NCI-H748 (cell line): ENCODE data around the gene SMARCA4.
"Not testable (repeated sequence)": the region's sequence is repeated elsewhere in the genome, so short reads cannot be mapped to it uniquely, and the experiment has no call there.

Source experiments
- DNase-seq: peaks from one replicate; lab custom pipeline; 2025; ENCODE audit not compliant: unreplicated experiment; lab: John Stamatoyannopoulos, UW

Gene SMARCA4

DNA sequence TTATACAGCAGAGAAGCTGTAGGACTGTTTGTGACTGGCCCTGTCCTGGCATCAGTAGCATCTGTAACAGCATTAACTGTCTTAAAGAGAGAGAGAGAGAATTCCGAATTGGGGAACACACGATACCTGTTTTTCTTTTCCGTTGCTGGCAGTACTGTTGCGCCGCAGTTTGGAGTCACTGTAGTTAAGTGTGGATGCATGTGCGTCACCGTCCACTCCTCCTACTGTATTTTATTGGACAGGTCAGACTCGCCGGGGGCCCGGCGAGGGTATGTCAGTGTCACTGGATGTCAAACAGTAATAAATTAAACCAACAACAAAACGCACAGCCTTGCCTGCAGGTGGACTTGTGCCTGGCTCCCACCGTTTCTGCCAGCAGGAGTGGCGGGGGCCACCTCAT, 101.1 kb downstream of the SMARCA4 start:
- DNase-seq = no peak

DNA sequence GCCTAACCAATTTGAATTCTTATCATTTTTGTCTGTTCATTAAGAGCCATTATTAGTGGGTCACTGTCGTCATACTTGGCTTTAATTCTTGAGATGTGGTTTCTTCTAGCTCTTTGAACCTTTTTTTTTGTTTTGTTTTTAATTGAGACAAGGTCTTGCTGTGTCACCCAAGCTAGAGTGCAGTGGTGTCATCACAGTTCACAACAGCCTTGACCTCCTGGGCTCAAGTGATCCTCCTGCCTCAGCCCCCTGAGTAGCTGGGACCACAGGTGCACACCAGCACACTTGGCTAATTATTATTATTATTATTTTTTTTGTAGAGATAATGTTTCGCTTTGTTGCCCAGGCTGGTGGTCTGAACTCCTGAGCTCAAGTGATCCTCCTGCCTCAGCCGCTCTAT, 102.6 kb downstream of the SMARCA4 start:
- no peak for DNase-seq

DNA sequence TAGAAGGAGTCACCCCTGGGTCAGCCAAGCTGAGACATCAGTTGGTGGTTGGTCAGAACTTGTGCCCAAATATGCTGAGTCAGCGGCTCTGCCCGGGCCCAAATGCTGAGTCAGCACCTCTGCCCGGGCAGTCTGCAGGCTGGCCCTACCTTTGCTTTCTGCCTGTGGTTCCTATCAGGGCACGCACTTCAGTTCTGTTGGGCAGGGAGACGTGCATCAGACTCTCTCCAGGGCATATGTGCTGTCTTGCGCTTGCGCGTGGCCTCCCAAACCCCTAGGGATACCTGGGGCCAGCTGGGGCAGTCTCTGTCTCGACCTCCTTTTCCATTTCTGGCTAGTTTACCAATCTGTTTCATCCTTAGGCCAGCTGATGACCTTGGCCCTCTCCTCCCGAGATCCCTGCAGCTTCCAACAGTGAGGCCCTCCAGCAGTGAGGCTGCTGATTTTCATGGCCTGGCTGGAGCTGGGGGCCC, 104.0 kb downstream of the SMARCA4 start:
- DNase-seq = no peak

DNA sequence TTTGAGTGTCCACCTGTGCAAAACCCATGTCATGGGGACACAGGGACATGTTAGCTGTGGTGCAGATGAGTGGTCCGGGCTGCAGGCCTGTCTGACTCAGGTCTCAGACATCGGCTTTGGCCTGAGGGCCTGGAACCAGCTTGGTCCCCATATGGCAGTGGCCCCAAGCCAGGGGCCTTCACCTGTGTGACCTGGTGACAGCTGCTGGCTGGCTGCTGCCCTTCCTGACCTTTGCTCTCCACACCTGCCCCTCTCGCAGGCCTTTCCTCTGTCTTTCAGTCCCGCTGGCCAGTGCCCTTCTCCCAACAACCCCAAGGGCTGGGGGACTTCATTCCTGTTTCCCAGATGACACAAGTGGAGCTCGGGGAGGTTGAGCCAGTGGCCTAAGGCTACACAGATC, 105.5 kb downstream of the SMARCA4 start:
- no peak for DNase-seq

DNA sequence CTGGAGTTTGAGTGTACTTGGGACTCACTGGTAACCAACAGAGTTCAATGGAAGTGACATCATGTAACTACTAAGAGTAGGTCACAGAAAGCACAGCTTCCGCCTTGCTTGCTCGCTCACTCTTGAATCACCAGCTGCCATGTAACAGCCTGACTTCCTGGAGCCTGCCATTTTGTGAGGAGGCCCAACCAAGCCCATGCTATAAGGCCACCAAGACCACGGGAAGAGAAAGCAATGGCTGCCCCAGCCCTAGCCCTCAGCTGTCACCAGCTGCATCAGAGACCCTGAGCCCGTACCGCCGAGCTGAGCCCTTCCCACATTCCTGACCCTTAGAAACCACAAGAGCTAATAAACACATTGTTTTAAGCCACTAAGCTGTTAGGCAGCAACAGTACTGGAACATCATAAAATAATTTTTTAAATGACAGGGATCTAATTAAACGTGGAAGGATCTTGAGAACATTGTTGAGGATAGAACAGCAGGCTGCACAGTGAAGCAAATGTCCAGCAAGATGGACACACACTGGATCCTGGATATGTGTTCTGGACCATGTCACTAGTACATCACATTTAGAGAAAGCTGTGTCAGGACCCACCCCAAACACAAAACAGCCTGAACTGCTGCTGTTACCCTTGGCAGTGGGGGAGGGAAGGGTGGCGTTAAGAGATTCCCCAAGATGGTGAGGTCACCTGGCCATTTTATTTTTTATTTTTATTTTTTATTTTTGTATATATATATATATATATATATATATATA, 106.7 kb downstream of the SMARCA4 start:
- DNase-seq = no peak

DNA sequence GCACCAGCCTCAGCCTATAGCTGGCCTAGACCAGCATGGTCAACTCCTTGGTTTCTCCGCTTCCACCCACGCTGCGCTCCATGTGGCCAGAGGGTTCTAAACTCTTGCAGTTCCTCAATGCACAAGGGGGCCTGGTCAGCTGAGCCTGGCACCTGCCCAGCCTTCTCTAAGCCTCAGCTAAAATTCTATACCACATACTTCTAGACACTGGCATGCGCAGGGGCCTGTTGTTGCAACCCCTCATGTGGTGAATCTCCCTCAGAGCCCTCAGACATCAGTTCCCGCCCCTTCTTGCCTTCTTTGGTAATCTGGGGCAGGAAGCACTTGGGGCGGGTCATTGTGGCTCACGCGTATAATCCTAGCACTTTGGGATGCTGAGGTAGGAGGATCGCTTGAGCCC, 108.7 kb downstream of the SMARCA4 start:
- DNase-seq = no peak

DNA sequence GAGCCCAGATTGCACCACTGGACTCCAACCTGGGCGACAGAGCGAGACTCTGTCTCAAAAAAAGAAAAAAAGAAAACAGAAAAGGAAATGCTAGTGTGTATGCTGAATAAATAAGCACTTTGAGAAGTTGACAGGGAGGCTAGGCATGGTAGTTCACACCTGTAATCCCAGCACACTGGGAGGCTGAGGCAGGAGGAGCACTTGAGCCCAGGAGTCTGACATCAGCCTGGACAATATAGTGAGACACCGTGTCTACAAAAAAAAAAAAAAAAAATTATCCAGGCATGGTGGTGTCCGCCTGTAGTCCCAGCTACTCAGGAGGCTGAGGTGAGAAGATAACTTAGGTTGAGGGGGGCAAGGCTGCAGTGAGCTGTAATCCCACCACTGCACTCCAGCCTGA, 109.3 kb downstream of the SMARCA4 start:
- no peak for DNase-seq

DNA sequence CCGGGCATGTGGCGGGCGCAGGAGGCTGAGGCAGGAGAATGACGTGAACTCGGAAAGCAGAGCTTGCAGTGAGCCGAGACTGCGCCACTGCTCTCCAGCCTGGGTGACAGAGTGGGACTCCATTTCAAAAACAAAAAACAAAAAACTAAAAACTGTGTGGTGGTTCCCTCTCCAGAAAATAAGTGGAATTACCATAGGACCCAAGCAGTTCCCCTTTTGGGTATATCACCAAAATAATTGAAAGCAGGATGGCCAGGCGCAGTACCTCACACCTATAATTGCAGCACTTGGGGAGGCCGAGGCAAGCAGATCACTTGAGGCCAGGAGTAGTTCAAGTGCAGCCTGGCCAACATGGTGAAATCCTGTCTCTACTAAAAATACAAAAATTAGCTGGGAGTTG, 112.7 kb downstream of the SMARCA4 start:
- no peak for DNase-seq

DNA sequence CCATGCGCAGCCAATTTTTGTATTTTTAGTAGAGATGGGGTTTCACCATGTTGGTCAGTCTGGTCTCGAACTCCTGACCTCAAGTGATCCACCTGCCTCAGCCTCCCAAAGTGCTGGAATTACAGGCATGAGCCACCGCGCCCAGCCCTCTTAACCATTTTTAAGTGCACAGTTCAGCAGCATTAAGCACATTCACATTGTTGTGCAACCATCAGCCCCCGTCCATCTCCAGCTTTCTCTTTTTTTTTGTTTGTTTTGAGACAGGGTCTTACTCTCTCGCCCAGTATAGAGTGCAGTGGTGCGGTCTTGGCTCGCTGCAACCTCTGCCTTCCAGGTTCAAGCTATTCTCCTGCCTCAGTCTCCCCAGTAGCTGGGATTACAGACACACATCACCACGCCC, 116.0 kb downstream of the SMARCA4 start:
- not testable (repeated sequence) for DNase-seq

DNA sequence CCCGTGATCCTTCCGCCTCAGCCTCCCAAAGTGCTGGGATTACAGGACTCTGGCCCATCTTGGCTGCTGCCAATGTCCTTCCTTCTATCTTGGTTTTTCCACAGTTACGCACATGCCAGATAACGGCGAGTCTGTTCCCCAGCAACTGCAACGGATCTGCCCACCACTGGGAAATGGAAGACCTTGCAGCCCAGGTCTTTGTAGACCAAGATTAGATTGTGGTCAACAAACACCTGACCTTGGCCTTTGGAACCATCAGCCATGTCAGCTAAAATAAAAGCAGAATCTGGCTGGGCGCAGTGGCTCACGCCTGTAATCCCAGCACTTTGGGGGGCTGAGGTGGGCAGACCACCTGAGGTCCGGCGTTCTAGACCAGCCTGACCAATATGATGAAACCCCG, 118.1 kb downstream of the SMARCA4 start:
- DNase-seq = no peak

DNA sequence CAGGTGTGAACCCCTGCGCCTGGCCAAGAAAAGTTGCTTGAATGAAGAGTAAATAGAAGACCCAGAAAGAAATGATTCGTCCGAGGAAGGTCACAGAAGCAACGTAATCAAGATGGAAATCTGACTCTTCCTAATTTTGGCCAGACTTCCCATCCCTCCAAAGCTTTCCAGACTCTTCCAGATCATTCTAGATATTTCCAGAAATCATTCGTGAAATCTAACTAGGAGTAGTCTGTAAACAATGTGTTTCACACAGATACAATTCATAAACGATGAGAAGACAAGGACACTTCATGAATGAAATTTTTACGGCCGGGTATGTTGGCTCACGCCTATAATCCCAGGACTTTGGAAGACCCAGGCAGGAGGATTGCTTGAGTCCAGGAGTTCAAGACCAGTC, 119.2 kb downstream of the SMARCA4 start:
- no peak for DNase-seq

DNA sequence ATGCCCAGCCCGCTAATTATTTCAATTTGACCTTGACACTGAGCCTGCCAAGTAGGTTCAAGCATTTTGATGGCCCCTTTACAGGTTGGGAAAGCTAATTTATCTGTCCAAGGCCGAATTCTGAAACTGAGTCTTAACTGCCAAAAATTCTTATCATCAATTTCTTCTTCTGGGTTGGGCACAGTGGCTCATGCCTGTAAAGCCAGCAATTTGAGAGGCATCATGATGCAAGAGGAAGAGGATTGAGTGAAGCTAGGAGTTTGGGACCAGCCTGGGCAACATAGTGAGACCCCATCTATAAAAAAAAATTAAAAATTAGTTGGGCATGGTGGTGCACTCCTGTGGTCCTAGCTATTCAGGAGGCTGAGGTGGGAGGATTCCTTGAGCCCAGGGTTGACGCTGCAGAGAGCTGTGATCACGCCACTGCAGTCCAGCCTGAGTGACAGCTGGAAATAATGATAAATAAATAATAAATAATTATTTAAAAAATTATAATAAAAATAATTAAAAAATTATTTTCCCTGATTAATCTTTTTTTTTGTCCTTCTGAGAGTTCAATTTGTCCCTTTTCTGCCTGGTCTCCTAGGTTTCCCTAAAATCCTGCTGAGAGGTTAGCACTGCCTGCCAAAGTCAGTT, 127.2 kb downstream of the SMARCA4 start:
- no peak for DNase-seq

DNA sequence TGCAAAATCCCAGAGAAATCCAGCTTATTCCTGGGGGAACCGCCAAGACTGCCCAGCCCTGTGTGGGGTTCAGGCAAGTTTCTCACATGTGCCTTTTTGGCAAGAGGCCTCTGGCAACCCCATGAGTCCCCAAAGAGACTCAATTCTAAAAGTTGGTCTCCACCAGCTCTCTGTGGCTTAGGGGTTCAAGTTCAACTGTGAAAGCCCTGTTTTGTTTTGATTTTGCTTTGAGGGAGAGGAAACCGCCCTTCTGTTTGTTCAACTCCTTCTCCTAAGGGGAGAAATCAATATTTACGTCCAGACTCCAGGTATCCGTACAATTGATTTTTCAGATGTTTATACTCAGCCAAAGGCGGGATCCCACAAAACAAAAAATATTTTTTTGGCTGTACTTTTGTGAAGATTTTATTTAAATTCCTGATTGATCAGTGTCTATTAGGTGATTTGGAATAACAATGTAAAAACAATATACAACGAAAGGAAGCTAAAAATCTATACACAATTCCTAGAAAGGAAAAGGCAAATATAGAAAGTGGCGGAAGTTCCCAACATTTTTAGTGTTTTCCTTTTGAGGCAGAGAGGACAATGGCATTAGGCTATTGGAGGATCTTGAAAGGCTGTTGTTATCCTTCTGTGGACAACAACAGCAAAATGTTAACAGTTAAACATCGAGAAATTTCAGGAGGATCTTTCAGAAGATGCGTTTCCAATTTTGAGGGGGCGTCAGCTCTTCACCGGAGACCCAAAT, 127.8 kb downstream of the SMARCA4 start:
- peak; percentile 53 for DNase-seq

DNA sequence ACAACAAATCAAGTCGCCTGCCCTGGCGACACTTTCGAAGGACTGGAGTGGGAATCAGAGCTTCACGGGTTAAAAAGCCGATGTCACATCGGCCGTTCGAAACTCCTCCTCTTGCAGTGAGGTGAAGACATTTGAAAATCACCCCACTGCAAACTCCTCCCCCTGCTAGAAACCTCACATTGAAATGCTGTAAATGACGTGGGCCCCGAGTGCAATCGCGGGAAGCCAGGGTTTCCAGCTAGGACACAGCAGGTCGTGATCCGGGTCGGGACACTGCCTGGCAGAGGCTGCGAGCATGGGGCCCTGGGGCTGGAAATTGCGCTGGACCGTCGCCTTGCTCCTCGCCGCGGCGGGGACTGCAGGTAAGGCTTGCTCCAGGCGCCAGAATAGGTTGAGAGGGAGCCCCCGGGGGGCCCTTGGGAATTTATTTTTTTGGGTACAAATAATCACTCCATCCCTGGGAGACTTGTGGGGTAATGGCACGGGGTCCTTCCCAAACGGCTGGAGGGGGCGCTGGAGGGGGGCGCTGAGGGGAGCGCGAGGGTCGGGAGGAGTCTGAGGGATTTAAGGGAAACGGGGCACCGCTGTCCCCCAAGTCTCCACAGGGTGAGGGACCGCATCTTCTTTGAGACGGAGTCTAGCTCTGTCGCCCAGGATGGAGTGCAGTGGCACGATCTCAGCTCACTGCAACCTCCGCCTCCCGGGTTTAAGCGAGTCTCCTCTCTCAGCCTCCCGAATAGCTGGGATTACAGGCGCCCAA, 128.6 kb downstream of the SMARCA4 start, which contains the start of gene LDLR:
Gene LDLR, plus strand, starts transcription at position 210 of the 760 bp plus-strand sequence. Its CDS starts 86 bp downstream, at position 296.
- peak; percentile 92 for DNase-seq

DNA sequence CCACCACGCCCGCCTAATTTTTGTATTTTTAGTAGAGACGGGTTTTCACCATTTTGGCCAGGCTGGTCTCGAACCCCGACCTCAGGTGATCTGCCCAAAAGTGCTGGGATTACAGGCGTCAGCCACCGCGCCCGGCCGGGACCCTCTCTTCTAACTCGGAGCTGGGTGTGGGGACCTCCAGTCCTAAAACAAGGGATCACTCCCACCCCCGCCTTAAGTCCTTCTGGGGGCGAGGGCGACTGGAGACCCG, 129.1 kb downstream of the SMARCA4 start:
- not testable (repeated sequence) for DNase-seq

DNA sequence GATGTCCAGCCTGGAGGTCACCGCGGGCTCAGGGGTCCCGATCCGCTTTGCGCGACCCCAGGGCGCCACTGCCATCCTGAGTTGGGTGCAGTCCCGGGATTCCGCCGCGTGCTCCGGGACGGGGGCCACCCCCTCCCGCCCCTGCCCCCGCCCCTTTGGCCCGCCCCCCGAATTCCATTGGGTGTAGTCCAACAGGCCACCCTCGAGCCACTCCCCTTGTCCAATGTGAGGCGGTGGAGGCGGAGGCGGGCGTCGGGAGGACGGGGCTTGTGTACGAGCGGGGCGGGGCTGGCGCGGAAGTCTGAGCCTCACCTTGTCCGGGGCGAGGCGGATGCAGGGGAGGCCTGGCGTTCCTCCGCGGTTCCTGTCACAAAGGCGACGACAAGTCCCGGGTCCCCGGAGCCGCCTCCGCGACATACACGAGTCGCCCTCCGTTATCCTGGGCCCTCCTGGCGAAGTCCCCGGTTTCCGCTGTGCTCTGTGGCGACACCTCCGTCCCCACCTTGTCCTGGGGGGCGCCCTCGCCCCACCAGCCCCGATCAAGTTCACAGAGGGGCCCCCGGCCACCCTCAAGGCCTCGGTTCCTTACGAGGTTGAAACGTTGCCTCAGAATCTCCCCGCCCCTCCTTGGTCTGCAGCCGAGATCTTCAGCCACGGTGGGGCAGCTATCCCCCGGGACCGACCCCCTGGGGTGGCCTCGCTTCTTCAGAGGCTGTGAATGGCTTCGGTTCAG, 129.6 kb downstream of the SMARCA4 start:
- peak; percentile 94 for DNase-seq

DNA sequence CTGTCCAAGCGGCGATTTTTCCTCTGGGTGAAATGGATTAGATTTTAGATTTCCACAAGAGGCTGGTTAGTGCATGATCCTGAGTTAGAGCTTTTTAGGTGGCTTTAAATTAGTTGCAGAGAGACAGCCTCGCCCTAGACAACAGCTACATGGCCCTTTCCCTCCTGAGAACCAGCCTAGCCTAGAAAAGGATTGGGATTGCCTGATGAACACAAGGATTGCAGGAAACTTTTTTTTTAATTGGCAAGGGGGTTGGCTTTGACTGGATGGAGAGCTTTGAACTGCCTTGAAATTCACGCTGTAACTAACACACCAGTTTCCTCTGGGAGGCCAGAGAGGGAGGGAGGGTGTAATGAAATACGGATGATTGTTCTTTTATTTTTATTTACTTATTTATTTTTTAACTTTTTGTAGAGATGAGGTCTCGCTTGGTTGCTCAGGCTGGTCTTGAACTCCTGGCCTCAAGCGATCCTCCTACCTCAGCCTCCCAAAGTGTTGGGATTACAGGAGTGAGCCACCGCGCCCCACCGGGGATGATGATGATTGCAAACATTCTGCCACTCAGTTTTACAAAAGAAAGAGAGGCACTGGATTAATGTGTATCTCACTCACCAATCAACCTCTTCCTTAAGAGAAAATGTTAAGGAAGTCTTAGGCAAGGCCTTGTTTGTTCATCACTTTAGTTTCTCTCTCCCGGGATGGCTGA, 130.3 kb downstream of the SMARCA4 start:
- no peak for DNase-seq

DNA sequence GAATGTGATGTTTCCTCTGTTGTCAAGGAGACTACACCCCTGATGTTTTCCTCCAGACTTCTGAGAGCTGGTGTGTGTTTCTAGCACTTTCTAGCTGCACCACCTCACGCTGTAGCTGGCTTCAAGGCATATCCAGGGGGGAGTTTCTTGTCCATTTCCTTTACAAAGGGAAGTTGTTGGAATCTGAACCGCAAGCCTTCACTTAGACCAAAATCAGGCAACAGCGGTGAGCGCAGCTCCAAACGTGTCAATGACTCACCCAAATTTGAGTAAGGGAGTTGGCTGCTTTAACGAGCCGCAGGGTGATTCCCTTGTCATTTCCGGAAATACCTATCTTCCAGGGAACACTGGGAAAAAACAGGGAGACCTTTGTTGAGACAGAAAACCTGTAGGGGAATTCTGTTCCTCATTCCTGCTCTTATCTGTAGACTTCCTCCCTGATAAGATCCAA, 130.9 kb downstream of the SMARCA4 start:
- peak; percentile 3 for DNase-seq

DNA sequence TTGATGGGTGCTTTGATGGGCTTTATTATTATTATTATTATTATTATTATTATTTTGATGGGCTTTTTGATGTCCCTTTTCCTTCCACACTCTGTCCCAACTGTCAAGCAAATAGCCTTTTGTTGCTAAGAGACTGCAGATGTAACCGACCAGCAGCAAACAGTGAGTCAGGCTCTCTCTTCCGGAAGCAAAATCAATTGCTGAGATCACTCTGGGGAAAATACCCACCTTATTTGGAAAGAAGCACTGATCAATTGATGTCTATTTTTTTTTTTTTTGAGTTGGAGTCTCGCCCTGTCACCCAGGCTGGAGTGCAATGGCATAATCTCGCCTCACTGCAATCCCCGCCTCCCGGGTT, 131.3 kb downstream of the SMARCA4 start:
- DNase-seq = no peak

DNA sequence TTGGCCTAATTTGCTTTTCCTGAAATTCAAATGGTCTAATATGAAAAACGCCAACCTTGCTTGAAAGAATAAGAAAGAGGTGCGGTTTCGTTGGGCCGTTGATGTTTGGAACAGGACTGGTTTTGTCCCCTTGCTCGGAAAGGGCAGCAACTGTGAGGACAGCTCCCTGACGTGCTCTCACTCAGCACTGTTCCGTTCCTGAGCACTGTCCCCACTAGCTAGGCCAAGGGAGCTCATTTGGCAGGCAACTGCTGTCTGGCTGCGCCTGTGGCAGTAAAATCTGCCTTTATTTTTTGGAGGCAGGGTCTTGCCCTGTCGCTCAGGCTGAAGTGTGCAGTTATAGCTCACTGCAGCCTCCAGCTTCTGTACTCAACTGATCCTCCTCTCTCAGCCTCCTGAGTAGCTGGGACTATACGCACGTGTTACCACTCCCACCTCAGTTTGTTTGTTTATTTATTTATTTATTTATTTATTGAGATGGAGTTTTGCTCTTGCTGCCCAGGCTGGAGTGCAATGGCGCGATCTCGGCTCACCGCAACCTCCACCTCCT, 132.9 kb downstream of the SMARCA4 start:
- DNase-seq = no peak
